ENCODE measurements around the gene GRID1.

Gene GRID1

DNA sequence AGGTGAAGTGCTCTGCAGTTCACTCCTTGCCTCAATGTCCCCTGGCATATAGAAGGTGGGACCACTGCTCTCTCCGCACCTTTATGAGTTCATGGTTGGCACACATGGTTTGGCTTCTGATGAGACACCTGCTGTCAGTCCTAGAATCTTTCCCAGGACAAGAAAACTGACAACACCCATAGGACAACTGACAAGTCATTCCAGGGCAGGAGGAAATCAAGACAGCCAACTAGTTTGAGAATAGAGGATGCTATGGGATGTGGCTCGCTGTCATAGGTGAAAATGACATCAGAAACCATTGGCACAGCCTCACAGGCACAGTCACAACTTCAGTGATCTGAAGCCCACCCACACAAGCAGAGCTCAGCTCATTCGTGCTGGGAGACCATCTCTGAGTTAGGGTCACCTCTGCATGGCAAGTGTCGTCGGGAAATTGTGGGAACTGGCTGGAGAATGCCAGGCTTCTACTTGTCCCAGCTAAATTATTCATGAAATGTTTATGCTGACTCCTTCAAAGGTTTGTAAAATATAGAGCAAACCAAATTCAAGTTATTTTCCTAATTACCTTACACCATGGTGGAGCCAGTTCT is 762.4 kb downstream of the GRID1 start:
- no peak for TF ChIP-seq CTCF (conservative IDR thresholded peaks at IDR 0.05; ENCODE audit: low read depth, low read length)
- no peak overlapping the region for H3K4me3 ChIP-seq (ENCODE audit: low read depth, low read length)
- no peak for DNase-seq (ENCODE audit: low read depth)

DNA sequence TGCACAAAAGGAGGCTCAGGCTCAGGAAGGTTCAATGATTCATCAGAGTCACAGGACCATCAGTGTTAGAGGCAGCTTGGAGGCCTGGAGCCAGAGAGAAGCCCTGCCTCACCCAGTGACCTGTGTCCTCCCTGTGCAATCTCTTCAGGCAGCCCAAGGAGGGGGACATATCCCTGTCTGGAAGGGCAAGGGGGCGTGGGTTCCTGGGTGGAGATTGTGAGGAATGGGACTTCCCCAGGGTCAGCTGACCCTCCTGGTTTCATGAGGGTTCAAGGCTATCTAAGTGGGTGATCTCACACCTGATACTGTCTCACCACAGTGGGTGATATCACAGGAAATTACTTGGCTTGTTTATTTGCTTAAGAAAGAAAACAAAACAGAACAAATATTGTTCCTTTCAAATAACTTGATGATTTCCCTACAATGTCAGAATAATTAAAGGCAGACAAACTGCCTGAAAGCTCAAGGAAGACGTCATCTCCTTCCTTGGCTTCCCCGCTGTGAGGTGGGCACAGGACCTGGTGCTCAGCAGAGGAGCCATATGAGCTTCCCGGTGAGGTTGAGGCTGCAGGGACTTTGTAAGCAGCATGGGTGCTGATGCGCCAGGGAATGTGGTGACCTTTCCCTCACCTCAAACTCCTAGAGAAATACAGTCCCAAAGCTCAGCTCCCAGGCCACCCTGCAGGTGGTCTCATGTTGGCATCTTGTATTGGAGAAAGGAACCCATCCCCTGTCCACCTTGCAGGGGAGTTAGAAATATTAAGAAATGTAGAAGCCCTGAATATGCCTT is 763.2 kb downstream of the GRID1 start:
- TF ChIP-seq CTCF (conservative IDR thresholded peaks at IDR 0.05; ENCODE audit: low read depth, low read length): no peak
- DNase-seq (ENCODE audit: low read depth): no peak
- H3K4me3 ChIP-seq (ENCODE audit: low read depth, low read length): no peak overlapping the region

DNA sequence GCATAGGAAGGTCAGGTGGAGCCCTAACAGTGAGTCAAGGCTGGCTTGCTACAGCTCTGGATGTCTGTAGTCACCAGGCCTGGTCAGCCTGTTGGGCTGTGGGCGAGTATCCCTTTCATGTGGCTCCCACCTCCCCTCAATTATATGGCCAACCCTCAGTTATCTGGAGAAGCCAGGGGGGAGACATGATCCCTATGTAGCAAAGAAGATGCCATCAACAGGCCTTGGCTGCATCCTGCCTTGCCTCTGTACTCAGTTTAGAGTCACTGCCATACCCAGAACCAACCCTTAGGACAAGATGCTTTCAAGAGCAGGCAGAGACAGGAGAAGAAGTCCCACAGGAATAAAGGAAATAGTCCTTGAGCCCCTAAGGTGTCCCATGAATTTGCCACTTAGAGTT is 763.9 kb downstream of the GRID1 start:
- no peak for DNase-seq (ENCODE audit: low read depth)
- no peak for TF ChIP-seq CTCF (conservative IDR thresholded peaks at IDR 0.05; ENCODE audit: low read depth, low read length)
- no peak overlapping the region for H3K4me3 ChIP-seq (ENCODE audit: low read depth, low read length)

- H3K4me3 ChIP-seq (ENCODE audit: low read depth, low read length): no peak overlapping the region
- TF ChIP-seq CTCF (conservative IDR thresholded peaks at IDR 0.05; ENCODE audit: low read depth, low read length): no peak
- no peak for DNase-seq (ENCODE audit: low read depth)
Observed at GRCh38 chr10:85602306-85602705, 764.3 kb downstream of the GRID1 start.

GRCh38 chr10:85601526-85601925 is 765.1 kb downstream of the GRID1 start:
- no peak overlapping the region for H3K4me3 ChIP-seq (ENCODE audit: low read depth, low read length)
- no peak for TF ChIP-seq CTCF (conservative IDR thresholded peaks at IDR 0.05; ENCODE audit: low read depth, low read length)
- DNase-seq (ENCODE audit: low read depth): no peak

DNA sequence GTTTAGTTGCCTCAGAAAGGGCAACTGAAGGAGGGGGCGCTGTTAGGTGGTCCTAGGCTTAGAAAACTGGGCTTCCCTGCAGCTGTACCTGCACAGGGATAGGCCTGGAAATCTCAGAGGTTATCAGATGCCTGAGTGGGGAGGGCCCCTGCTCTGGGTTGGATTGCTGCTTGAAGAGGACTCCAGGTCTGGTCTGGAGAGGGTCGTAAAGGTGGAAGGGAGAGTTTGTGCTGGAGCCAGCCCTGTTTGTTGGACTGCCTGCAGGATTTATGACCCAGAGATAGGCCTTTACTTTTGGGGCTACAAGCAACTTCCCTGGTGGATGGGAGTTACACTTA is 765.9 kb downstream of the GRID1 start:
- DNase-seq (ENCODE audit: low read depth): no peak
- no peak overlapping the region for H3K4me3 ChIP-seq (ENCODE audit: low read depth, low read length)
- no peak for TF ChIP-seq CTCF (conservative IDR thresholded peaks at IDR 0.05; ENCODE audit: low read depth, low read length)

All from choroid plexus epithelial cell (primary cell).